Kidney (tissue), 14 donors: ENCODE measurements around the gene DNAJC9. TPM values are rescaled to one million over a fixed set of nuclear protein-coding genes. Genes with fewer than 3 reads are reported as not detected.

Experiments used
- DNase-seq, 5 donors: peaks; one replicate each; pipeline ENCODE4 v3.0.0-alpha.2; 2013 to 2020
- FAIRE-seq: peaks from 2 replicates; lab custom pipeline; 2012; peaks lifted over from hg19 to GRCh38; lab: Jason Lieb, UNC
- H3K27ac ChIP-seq, 2 donors: one replicate each; pipeline ENCODE4 v1.7.0; 2013; ENCODE audit warnings: low read depth in 2 of 2, low read length in 2 of 2, inconsistent platforms in 1 of 2
- H3K27me3 ChIP-seq: one replicate; pipeline ENCODE4 v1.7.1; 2013; ENCODE audit warnings: low read length, inconsistent platforms; ENCODE audit not compliant: control insufficient read depth, insufficient read depth
- H3K36me3 ChIP-seq, 3 donors: one replicate each; pipeline versions ENCODE4 v1.7.0 to v1.7.1; 2013; ENCODE audit warnings: low read length in 3 of 3, control low read depth in 1 of 3, inconsistent platforms in 1 of 3; ENCODE audit not compliant: insufficient read depth in 3 of 3, control insufficient read depth in 2 of 3
- H3K4me1 ChIP-seq, 3 donors: one replicate each; pipeline versions ENCODE4 v1.7.0 to v1.7.1; 2013; ENCODE audit warnings: low read length in 3 of 3, inconsistent platforms in 1 of 3, low read depth in 1 of 3; ENCODE audit not compliant: control insufficient read depth in 2 of 3, insufficient read depth in 2 of 3
- H3K4me3 ChIP-seq, 3 donors: one replicate each; pipeline versions ENCODE4 v1.7.0 to v1.8.1; 2013; ENCODE audit warnings: low read length in 3 of 3, control low read depth in 1 of 3, inconsistent platforms in 1 of 3
- H3K9ac ChIP-seq, 3 donors: one replicate each; pipeline versions ENCODE4 v1.7.0 to v1.7.1; 2013; ENCODE audit warnings: low read length in 3 of 3, control low read depth in 1 of 3, inconsistent platforms in 1 of 3
- H3K9me3 ChIP-seq, 3 donors: one replicate each; pipeline versions ENCODE4 v1.7.0 to v1.7.1; 2013; ENCODE audit warnings: low read length in 3 of 3, control low read depth in 1 of 3, inconsistent platforms in 1 of 3; ENCODE audit not compliant: control insufficient read depth in 2 of 3, insufficient read depth in 1 of 3
- intact Hi-C: fragments of 100-400 bp; cut with DNase I; formaldehyde crosslinking; loops from one replicate; pipeline ENCODE4 v1.11.1; 2022
- polyA plus RNA-seq: library from polyadenylated mRNA; stranded (reverse); fragments of 350-450 nt; fragmentation: Illumina TruSeq; extraction: RNeasy Lipid Tissue Mini Kit (QIAGEN cat#74804); gene quantifications from one replicate; pipeline ENCODE4 v1.2.3, GENCODE V29; 2014; ENCODE audit warnings: low read depth, low replicate concordance; ENCODE audit not compliant: insufficient read depth
- total RNA-seq: library from RNA; stranded (reverse); fragmentation: NEBNext Ultra II Directional; extraction: Animal tissue kit (Norgen Biotek cat#: 25700); gene quantifications from one replicate; pipeline ENCODE4 v1.2.1, GENCODE V29; 2021
- TF ChIP-seq, protein P1 (sequence below): IDR thresholded peaks from 3 replicates; pipeline ENCODE4 v1.5.1; 2012; ENCODE audit warnings: mild to moderate bottlenecking, moderate library complexity, borderline replicate concordance; ENCODE audit not compliant: insufficient read depth; ENCODE audit errors: extremely low read depth
- donor health status: control.
- donor health status: control.
- donor health status: control.
- donor health status: control.
- donor health status: control.
- donor health status: DM: yes; HTN: yes; CAD: no.
- donor health status: Normal renal cell carcinoma (clear cell type).

DNAJC9 gene
- total and polyA plus RNA-seq, 2 donors from 2014 or later = 9.2 to 13.9 TPM

DNA sequence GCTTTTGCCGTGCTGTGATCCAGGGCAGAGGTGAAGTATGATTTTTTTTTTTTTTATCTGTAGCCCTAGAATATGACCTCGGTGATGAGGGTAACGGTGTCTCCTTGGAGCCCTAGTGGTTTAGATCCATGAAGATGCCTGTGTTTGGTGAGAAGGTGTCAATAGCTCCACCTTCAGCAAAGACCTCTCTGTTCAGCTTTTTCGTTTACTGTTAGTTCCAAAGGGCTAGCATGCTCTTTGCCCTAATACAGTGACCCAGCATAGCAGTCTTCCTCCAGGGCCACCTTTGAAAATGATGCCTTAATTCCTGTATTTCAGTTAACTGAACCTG lies 6.1 kb upstream of the DNAJC9 start:
- H3K9ac ChIP-seq = peak overlapping the region; percentile 91 to 99 (median 96)
- TF ChIP-seq, protein P1, sequence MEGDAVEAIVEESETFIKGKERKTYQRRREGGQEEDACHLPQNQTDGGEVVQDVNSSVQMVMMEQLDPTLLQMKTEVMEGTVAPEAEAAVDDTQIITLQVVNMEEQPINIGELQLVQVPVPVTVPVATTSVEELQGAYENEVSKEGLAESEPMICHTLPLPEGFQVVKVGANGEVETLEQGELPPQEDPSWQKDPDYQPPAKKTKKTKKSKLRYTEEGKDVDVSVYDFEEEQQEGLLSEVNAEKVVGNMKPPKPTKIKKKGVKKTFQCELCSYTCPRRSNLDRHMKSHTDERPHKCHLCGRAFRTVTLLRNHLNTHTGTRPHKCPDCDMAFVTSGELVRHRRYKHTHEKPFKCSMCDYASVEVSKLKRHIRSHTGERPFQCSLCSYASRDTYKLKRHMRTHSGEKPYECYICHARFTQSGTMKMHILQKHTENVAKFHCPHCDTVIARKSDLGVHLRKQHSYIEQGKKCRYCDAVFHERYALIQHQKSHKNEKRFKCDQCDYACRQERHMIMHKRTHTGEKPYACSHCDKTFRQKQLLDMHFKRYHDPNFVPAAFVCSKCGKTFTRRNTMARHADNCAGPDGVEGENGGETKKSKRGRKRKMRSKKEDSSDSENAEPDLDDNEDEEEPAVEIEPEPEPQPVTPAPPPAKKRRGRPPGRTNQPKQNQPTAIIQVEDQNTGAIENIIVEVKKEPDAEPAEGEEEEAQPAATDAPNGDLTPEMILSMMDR = no peak
- peak overlapping the region; percentile 91 to 98 (median 96) for H3K4me3 ChIP-seq
- no peaks in the 10 kb centered on the region for H3K9me3 ChIP-seq
- H3K36me3 ChIP-seq = peaks cover 0 to 13% (median 4%) of the 10 kb centered on the region in 3 donors
- intact Hi-C loops = no loop called here
- no peaks in the 10 kb centered on the region for H3K27me3 ChIP-seq
- H3K4me1 ChIP-seq = peaks cover 0 to 9% (median 2%) of the 10 kb centered on the region in 3 donors
- H3K27ac ChIP-seq = no peak overlapping the region
- no peak for FAIRE-seq
- peak in 1 of 5 donors; percentile 11 for DNase-seq

DNA sequence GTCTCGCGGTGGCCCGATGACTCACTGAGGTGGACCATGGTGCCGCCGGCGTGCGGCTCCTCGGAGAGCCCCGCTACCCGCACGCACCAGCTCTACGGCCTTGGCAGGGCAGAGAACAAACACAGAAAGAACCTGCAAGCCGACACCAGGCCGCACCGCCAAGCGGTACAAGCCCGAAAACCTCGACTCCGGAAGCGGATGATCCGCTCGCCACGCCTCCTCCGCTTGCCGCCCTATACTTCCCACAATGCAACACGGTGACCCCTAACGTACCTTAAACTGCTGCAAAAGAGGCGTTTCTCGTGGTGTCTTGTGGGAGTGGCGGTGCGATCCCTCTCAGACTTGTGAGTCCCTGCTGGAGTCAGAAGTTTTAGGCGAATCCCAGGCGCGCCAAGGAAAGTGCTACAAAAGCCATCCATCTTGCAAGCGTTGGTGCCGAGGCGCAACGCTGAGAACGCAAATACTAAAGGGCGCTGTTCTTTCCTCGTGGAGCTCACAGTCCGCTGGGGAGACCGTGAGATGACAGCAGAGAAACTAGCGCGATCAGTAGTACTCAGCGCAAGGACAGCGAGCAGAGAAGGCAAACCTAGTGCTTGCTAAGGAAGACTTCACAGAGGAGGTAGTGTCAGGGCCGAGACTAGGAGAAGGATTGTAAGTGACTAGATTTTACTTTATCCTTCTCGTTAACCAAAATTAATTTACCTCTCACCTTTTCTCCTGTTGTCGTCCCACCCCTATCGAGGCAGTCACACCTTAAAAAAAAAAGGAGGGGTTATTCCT lies 5.6 kb upstream of the DNAJC9 start, which contains the start of gene MRPS16:
TSS of gene MRPS16 (minus strand) at position 200 of the 780 bp plus-strand sequence. CDS start at position 38, 162 bp downstream.
- peaks cover 0 to 13% (median 4%) of the 10 kb centered on the region in 3 donors for H3K36me3 ChIP-seq
- intact Hi-C loops = no loop called here
- no peaks in the 10 kb centered on the region for H3K9me3 ChIP-seq
- DNase-seq (peak; percentile 96 to 99 (median 96)), FAIRE-seq (peak; percentile 15)
- H3K4me3 ChIP-seq = peak within 1 kb of the TSS; percentile 91 to 98 (median 96)
- no peaks in the 10 kb centered on the region for H3K27me3 ChIP-seq
- TF ChIP-seq, protein P1 = no peak
- peak within 1 kb of the TSS; percentile 87 to 89 for H3K27ac ChIP-seq
- peaks cover 0 to 9% (median 6%) of the 10 kb centered on the region in 3 donors for H3K4me1 ChIP-seq
- H3K9ac ChIP-seq = peak within 1 kb of the TSS; percentile 91 to 99 (median 96)

DNA sequence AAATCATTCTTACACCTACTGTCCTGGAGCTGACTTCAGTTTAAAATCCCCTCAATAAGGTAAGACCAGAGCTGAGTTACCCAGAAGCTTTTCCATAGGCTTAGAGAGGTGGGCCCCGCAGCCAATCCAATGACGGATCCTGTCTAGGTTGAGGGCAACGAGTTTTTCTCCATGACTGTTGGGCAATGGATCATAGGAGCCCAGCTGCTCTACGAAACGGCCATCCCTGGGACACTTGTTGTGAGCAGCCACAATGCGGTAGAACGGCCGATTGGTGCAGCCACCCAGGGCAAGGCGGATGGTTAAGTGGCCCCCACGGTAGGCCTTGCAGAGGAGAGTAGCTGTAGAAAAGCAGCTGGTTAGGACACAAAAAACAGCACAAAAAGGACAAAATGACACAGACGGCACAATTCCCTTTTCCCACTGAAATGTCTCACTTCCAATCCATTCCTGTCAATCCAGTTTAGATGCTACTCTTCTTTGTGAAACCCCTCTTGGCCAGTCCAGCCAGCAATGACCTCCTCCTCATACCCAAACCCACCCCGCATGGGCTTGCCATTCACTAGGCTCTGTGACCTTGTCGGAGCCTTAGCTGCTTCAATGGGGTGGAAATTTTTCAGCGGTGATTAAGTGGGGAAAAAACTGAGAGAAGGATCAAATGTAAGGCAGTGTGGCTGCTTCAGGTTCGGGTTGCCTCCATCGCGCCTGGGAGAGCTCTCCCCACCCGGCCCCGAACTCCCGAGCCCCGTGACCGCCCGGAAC lies 4.8 kb upstream of the DNAJC9 start:
- Histone ChIP-seq H3K4me1 (peaks cover 0 to 9% (median 9%) of the 10 kb centered on the region in 3 donors), H3K4me3 (peak overlapping the region; percentile 91 to 98 (median 96)), H3K36me3 (peaks cover 0 to 13% (median 4%) of the 10 kb centered on the region in 3 donors), H3K9ac (peak overlapping the region; percentile 87 to 99 (median 96)), H3K27ac (peak overlapping the region; percentile 87 to 89), H3K9me3 (no peaks in the 10 kb centered on the region), H3K27me3 (no peaks in the 10 kb centered on the region)
- TF ChIP-seq, protein P1 = no peak
- no peak for FAIRE-seq
- DNase-seq = peak in 1 of 5 donors; percentile 9
- intact Hi-C loops = no loop called here
